Measurements from ENCODE around the gene TMEM181.

DNA sequence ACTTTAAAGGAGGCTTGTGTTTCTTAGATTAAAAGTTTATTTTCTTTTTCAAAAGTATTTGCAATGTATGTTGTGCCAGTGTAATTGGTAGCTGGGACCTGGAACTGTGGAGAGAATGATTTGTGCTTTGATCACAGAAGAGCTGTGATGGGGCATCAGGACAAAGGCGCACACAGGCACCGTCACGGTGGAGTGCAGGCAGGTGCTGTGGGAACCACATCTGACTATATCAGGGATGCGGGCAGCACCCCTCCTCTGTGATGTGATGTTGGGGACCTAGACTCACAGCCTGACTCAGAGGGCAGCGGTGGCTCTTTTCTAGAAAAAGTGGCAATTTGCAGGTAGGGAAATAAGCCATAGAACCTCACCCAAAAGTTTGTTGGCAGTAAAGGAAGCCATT is 124.4 kb downstream of the TMEM181 start:
- TF ChIP-seq GABPA (IDR thresholded peaks at IDR 0.05; ENCODE audit: low read depth) (no peak), POLR2AphosphoS5 (IDR thresholded peaks at IDR 0.05; ENCODE audit: low read depth) (no peak), CTCF (IDR thresholded peaks at IDR 0.05; ENCODE audit: insufficient read depth, low read length) (no peak), REST (IDR thresholded peaks at IDR 0.05; ENCODE audit: insufficient replicate concordance, low read depth) (no peak)

Data from HL-60 (cell line).